Activated CD4-positive, alpha-beta T cell treated with anti-CD3 and anti-CD28 coated beads for 4 hours (primary cell): Measurements from ENCODE around the gene TSACC.

Source experiments
- DNase-seq, 2 donors: peaks; one replicate each; pipeline ENCODE4 v3.0.0-alpha.2; 2020

TSACC gene

DNA sequence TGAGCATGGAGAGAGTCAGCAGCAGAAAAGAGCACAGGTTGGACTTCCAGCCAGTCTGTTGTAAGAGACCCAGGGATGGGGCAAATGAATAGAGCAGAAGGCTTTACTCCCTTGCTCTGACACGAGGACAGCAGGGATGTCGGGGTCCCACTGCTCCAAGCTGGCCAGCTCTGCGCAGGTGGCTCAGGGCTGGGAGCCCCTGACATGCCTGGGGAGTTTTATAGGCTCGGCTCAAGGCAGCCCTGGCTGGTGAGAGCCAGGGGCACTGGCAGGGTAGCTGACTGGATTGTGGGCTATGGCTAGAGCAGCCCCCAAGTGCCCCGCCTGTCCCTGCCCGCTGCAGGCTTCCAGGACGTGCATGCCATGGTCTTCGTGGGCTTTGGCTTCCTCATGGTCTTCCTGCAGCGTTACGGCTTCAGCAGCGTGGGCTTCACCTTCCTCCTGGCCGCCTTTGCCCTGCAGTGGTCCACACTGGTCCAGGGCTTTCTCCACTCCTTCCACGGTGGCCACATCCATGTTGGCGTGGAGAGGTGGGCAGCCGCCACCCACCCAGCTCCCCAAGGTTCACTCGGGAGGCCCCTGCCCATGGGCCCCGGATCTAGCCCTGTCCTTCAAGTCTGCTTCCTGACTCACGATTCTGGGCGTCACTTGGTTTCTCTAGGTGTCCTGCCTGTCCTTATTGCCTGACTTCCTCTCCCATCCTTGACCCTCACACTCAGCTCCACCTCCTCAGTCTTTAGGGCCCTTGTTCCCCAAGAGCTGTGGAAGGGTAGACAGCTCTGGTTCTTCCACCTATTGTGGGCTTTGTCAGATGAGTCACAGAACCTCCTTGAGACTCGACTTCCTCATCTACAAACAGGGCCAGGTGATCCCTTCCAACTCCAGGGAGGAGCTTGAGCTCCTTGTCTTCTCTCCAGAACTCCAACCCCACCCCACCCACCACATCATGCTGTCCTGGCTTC, 38.9 kb downstream of the TSACC start:
- DNase-seq: no peak

DNA sequence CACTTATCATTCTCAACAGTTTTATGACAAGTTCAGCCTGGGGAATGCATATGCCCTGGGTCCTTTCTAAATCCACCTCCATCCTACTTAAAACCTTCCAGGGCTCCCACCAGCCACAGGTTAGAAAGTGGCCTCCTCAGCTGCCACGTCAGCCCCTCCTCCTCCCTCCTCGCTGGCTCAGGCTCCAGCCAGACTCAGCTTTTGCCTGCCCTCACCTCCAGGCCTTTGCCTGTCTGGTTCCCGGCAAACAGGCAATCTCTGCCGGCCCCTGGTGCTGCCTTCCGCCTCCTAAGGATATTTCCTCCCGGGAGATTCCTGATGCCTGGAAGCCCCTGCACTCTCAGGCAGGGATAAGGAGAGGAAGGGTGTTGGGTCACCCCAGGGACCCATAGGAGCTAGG, 40.2 kb downstream of the TSACC start:
- no peak for DNase-seq

GRCh38 chr1:156379420-156380165, 41.3 kb downstream of the TSACC start:
- no peak for DNase-seq

DNA sequence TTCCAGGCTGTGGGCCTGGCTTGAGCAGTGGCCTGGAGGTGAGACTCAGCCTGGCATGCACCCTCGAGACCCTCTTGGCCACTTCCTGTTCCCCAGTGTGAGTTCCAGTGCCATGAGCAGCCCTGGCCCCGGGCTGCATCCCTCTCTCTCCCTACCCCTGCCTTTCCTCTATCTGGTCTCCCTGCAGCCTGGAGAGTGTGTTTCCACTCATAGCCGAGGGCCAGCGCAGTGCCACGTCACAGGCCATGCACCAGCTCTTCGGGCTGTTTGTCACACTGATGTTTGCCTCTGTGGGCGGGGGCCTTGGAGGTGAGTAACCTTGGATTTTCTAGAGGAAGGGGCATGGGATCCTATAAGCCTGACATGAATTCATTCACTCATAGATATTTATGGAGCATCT, 44.2 kb downstream of the TSACC start:
- no peak for DNase-seq

DNA sequence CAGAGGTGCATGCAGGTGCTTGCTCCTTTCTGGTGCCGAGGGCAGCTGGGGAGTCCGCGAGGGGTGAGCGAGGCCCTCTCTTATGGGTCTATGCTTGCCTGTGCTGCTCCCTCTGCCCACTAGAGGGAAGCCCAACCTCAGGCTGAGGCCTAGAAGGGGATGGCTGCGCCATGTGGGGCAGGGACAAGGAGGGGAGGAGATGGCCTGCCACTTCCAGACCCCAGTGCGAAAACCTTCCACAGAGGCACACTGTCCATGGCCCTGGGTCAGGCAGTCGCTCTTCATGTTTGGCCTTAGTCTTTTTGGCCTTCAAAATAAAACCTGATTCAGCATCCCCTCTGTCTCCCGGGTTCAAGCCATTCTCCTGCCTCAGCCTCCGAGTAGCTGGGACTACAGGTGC, 44.7 kb downstream of the TSACC start:
- DNase-seq: peak; percentile 51 to 59

DNA sequence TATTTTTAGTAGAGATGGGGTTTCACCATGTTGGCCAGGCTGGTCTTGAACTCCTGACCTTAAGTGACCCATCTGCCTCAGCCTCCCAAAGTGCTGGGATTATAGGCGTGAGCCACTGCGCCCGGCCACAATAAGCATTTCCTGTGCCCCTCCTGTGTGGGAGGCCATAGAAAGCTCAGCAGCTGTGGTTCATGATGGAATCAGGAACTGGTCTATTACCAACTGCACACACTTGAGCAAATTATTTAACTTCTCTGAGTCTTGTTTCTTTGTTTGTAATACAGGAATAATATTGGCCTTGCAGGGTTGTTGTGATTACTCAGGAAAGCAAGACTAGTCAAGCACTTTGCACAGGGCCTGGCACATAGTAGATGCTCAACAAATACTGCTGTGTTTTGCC, 45.7 kb downstream of the TSACC start:
- DNase-seq: no peak

- no peak for DNase-seq
These were observed 46.3 kb downstream of the TSACC start for GRCh38 chr1:156384658-156385057.

DNA sequence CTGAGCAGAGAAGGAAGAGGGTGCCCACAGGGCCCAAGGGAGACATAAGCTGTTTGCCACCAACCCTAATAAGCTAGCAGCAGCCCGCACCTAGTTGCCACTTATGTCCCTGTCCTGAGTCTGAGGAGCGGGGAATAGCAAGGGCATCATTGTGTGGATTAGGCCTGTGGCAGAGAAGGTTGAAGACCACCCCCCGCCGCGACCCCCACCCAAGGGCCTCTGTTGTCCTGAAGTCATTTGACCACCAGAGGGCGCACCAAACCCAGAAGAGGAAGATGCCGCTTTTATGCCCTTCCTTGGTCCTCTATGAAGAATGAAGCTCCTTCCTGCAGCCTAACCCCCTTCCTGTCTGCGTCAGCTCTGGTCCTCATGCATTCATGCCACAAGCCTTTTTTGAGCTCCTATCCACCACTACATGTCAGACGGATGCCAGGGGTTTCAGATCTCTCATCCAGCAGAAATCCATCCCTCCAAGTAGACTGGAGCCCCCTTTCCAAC, 47.3 kb downstream of the TSACC start:
- DNase-seq: peak; percentile 74 to 77

GRCh38 chr1:156386134-156386901, 48.0 kb downstream of the TSACC start:
- DNase-seq: no peak

- no peak for DNase-seq
These were observed 48.9 kb downstream of the TSACC start for GRCh38 chr1:156386949-156387869.

- no peak for DNase-seq
These were observed 49.5 kb downstream of the TSACC start for GRCh38 chr1:156387870-156388173.

GRCh38 chr1:156388174-156389137, 50.1 kb downstream of the TSACC start:
- DNase-seq: no peak

DNA sequence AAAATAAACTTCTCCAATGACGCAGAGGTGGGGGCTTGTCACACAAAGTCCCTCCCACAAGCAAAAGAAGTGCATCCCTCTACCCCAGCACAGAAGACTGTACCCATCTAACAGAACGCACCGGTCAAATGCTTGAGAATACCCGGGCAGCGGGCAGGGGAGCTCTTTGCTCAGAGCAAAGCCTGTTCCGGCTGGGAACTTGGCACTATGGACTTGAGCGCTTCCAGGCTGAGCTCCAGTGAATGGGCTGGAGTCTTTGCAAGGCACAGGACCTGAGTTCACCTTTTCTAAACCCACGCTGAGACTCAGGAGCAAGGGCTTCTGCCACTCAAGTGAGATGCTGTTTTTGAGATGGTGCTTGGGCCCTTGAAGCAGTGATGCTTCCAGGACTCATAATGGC, 51.0 kb downstream of the TSACC start:
- no peak for DNase-seq

GRCh38 chr1:156390469-156391365, 52.4 kb downstream of the TSACC start:
- DNase-seq: no peak

DNA sequence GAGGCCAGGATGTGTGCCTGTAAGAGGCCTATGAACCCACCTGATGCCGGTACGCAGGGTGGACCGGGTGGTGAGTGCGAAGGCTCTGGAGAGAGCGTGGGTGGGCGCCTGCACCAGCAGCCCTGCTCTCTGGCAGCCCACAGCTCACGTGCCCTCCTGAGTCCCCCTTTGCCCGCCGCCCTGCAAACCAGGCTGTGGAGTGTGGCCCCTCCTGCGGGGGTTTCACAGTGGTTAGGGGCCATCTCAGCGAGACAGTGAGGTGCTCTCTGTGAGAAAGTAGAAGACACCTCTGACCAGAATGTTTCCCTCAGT, 53.0 kb downstream of the TSACC start:
- DNase-seq: no peak

GRCh38 chr1:156391701-156392100, 53.4 kb downstream of the TSACC start:
- DNase-seq: no peak

DNA sequence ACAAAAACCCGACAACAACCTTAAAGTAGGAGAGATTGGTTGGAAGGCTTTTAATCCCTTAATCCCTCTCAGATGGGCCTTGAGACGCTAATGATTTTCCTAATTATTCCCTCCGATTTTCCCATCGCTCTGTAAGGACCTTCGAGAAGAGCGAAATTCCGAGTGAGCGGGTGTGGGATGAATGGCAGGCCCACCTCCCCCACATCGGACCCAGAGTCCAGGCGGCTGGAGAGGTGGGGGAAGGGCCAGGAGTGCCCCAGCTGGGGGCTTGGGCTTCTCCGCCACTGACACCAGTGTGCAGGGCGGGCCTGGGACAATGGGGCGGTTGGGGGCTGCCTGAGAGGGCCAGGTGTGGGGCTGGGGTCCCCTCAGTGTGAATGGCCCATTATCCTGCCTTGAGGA, 54.1 kb downstream of the TSACC start:
- DNase-seq: no peak

- DNase-seq: no peak
These were observed 54.8 kb downstream of the TSACC start for GRCh38 chr1:156393095-156393494.

GRCh38 chr1:156394082-156394481, 55.8 kb downstream of the TSACC start:
- DNase-seq: no peak

DNA sequence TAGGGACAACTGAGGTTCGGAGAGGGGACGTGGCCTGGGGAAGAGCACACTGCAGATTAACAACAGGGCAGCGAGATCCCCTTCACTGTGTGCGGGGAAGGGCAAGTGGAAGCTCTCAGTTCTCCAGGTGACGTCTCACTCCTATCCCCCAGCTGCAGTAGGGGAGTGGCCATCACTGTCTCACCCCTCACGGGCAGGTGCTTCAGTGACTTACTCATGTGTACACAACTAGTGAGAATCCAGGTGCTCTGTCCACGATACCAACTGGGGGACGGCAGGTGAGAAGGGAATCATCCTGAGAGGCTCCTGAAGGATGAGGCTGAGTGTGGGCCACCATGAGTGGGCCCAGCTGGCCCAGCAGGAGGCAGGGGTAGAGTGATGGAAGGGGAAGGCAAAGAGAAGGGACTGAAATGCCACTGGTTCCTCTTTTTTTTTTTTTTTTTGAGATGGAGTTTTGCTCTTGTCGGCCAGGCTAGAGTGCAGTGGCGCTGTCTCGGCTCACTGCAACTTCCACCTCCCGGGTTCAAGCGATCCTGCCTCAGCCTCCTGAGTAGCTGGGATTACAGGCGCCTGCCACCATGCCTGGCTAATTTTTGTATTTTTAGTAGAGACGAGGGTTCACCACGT, 56.6 kb downstream of the TSACC start:
- DNase-seq: no peak
